Activated naive CD8-positive, alpha-beta T cell treated with anti-CD3 and anti-CD28 coated beads, Interleukin-2, amount 10 ng/mL, durations not matched to agents 7 days and 5 days (primary cell): Measurements from ENCODE around the gene DNAJB8. TPM values are rescaled to one million over a fixed set of nuclear protein-coding genes. Genes with fewer than 3 reads are reported as not detected.

Experiments
- ATAC-seq: fragments of 150-1000 bp; cut with Tn5 transposase; one replicate; pipeline ENCODE4 v1.10.0; 2021; ENCODE audit warnings: low read depth, moderate library complexity
- POLR2A ChIA-PET: fragments of 350-600 bp; sonication (Branson Sonifier 250); formaldehyde crosslinking; loops from one replicate; lab custom pipeline; 2021; ENCODE audit warnings: antibody characterized with exemption; lab: Charles Lee
- DNase-seq: peaks from one replicate; pipeline ENCODE4 v3.0.0; 2021
- H3K27ac Mint-ChIP-seq: one replicate; pipeline ENCODE4 v1.8.0; 2022; ENCODE audit warnings: mild to moderate bottlenecking, mixed read lengths
- H3K27me3 Mint-ChIP-seq: one replicate; pipeline ENCODE4 v1.8.0; 2022; ENCODE audit warnings: mild to moderate bottlenecking, moderate library complexity, mixed read lengths
- H3K36me3 Mint-ChIP-seq: one replicate; pipeline ENCODE4 v1.8.0; 2021; ENCODE audit warnings: mild to moderate bottlenecking, mixed read lengths
- H3K4me1 Mint-ChIP-seq: one replicate; pipeline ENCODE4 v1.8.0; 2021; ENCODE audit warnings: mixed read lengths
- H3K4me3 Mint-ChIP-seq: one replicate; pipeline ENCODE4 v1.8.0; 2022; ENCODE audit warnings: mild to moderate bottlenecking, moderate library complexity, mixed read lengths
- H3K9me3 Mint-ChIP-seq: one replicate; pipeline ENCODE4 v1.8.0; 2021; ENCODE audit warnings: mixed read lengths
- total RNA-seq, 2 experiments: library from RNA; stranded (reverse); gene quantifications; one replicate each; pipeline ENCODE4 v1.2.3, GENCODE V29; 2021

Gene DNAJB8
- total RNA-seq, 2 experiments from 2014 or later: not detected

- H3K4me1 Mint-ChIP-seq: no peaks in the 10 kb centered on the region
- H3K9me3 Mint-ChIP-seq: no peaks in the 10 kb centered on the region
- ATAC-seq: no peak
- no peak overlapping the region for H3K4me3 Mint-ChIP-seq
- H3K27me3 Mint-ChIP-seq: no peaks in the 10 kb centered on the region
- DNase-seq: no peak
- H3K27ac Mint-ChIP-seq: no peak overlapping the region
- POLR2A ChIA-PET: no interaction called here
- H3K36me3 Mint-ChIP-seq: no peaks in the 10 kb centered on the region
These were observed 50.7 kb downstream of the DNAJB8 start for GRCh38 chr3:128415773-128416577.

- no peaks in the 10 kb centered on the region for H3K9me3 Mint-ChIP-seq
- H3K27ac Mint-ChIP-seq: no peak overlapping the region
- POLR2A ChIA-PET: no interaction called here
- no peak for DNase-seq
- H3K4me3 Mint-ChIP-seq: no peak overlapping the region
- no peaks in the 10 kb centered on the region for H3K27me3 Mint-ChIP-seq
- no peaks in the 10 kb centered on the region for H3K4me1 Mint-ChIP-seq
- ATAC-seq: no peak
- H3K36me3 Mint-ChIP-seq: no peaks in the 10 kb centered on the region
These were observed 51.4 kb downstream of the DNAJB8 start for GRCh38 chr3:128415200-128415772.

DNA sequence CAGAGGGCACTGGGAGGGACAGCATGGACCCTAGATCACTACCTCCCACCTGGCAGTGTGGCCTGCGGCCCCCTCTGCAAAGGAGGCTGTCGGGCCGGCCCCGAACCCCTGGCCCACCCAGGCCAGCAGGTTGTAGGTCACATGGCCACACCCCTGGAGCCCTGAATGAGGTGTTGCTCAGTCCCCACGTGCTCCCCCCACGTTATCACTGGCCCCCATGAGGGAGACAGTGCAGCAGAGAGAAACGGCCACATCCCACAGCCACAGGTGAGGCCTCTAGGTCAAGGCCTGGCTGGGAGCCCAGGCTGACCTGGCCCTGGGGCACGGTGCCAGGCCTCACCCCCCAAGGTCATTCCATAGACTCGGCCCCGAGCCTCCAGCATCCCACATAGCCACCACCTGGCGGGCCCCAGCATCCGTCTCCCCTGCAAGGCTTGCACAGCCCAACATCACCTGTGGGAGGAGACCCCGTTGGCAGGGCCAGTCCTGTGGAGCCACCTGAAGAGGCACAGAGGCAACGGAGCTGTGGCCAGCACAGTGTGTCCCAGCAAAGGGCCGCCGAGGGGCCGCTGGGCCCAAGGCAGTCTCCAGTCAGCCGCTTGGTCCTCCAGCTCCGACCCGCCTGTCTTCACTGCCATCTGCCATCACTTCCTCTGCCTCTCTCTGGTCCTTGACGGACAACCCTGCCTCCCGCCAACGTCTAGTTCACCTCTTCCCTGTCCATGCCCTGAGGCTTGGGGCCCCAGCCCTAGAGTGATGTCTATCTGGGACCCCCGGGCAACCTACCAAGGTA is 53.1 kb downstream of the DNAJB8 start:
- no peaks in the 10 kb centered on the region for H3K36me3 Mint-ChIP-seq
- H3K27me3 Mint-ChIP-seq: no peaks in the 10 kb centered on the region
- H3K4me3 Mint-ChIP-seq: no peak overlapping the region
- ATAC-seq: no peak
- no peaks in the 10 kb centered on the region for H3K9me3 Mint-ChIP-seq
- no peak overlapping the region for H3K27ac Mint-ChIP-seq
- DNase-seq: no peak
- POLR2A ChIA-PET: no interaction called here
- H3K4me1 Mint-ChIP-seq: no peaks in the 10 kb centered on the region

DNA sequence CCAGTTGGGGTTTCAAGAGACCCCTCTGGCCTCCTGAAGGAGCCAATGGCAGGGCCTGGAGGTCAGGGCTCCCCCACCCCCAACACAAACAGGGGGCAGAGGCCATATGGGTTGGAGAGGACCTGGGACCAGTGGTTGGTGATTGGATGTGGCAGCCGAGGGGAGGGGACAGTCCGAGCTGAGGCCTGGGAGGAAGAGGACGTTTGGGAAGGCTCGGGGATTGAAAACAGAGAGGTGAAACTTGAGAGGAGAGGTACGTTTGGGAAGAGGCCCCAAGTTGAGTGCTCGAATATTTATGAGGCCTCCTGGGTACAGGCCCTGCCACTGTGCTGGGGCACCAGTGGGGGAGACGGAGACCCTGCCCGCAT is 53.7 kb downstream of the DNAJB8 start:
- POLR2A ChIA-PET: no interaction called here

More for the DNA sequence above, 53.7 kb downstream of the DNAJB8 start:
- Mint-ChIP-seq H3K27ac (no peak overlapping the region), H3K4me3 (no peak overlapping the region), H3K36me3 (no peaks in the 10 kb centered on the region), H3K4me1 (no peaks in the 10 kb centered on the region), H3K27me3 (no peaks in the 10 kb centered on the region), H3K9me3 (no peaks in the 10 kb centered on the region)
- DNase-seq (no peak), ATAC-seq (no peak)

Other genes starting within 250 kb of the DNAJB8 start
- not detected for gene GATA2, start 26.3 kb upstream of the DNAJB8 start, total RNA-seq
- gene RPN1, start 183.9 kb upstream of the DNAJB8 start, total RNA-seq: 100 to 1,000 TPM; 117 to 118 TPM